Progenitor cell of endocrine pancreas (in vitro differentiated cells): ENCODE measurements around the gene RBM18. TPM values are rescaled to one million over a fixed set of nuclear protein-coding genes. Genes with fewer than 3 reads are reported as not detected.

Experiments used
- DNase-seq: peaks from one replicate; pipeline ENCODE4 v3.0.0; 2021; ENCODE audit warnings: low spot score; ENCODE audit not compliant: unreplicated experiment
- H3K27ac Mint-ChIP-seq: 2 replicates; pipeline ENCODE4 v1.8.0; 2021; ENCODE audit warnings: mild to moderate bottlenecking, moderate library complexity, mixed read lengths
- H3K27me3 Mint-ChIP-seq: 2 replicates; pipeline ENCODE4 v1.8.0; 2021; ENCODE audit warnings: mixed read lengths
- H3K36me3 Mint-ChIP-seq: 2 replicates; pipeline ENCODE4 v1.8.0; 2022; ENCODE audit warnings: mixed read lengths; ENCODE audit not compliant: insufficient read depth
- H3K4me1 Mint-ChIP-seq: 2 replicates; pipeline ENCODE4 v1.8.0; 2021; ENCODE audit warnings: low read depth, mixed read lengths
- H3K4me3 Mint-ChIP-seq: 2 replicates; pipeline ENCODE4 v1.8.0; 2021; ENCODE audit warnings: low read depth, mild to moderate bottlenecking, moderate library complexity, mixed read lengths
- H3K9me3 Mint-ChIP-seq: 2 replicates; pipeline ENCODE4 v1.8.0; 2021; ENCODE audit warnings: low read depth, mixed read lengths
- CTCF ChIP-seq: fragments of 200-600 bp; sonication (generic); IDR thresholded peaks from one replicate; pipeline ENCODE4 v1.5.0; 2021; ENCODE audit warnings: antibody characterized with exemption, mild to moderate bottlenecking; ENCODE audit not compliant: unreplicated experiment
- total RNA-seq: library from RNA; stranded (reverse); gene quantifications from 2 replicates; pipeline ENCODE4 v1.2.1, GENCODE V29; 2021

RBM18 gene
- total RNA-seq, 1 donor from 2014 or later, result 23.6 TPM

GRCh38 chr9:122190597-122191381 is 73.9 kb downstream of the RBM18 start:
- H3K27me3 Mint-ChIP-seq, result peaks cover 32% of the 10 kb centered on the region
- no peaks in the 10 kb centered on the region for H3K9me3 Mint-ChIP-seq
- no peaks in the 10 kb centered on the region for H3K36me3 Mint-ChIP-seq
- DNase-seq, result no peak
- no peak overlapping the region for H3K4me3 Mint-ChIP-seq
- peaks cover 2% of the 10 kb centered on the region for H3K4me1 Mint-ChIP-seq
- TF ChIP-seq CTCF, result no peak
- no peak overlapping the region for H3K27ac Mint-ChIP-seq

GRCh38 chr9:122188369-122188768 is 76.3 kb downstream of the RBM18 start:
- DNase-seq, result no peak
- H3K27ac Mint-ChIP-seq, result no peak overlapping the region
- peaks cover 2% of the 10 kb centered on the region for H3K4me1 Mint-ChIP-seq
- H3K27me3 Mint-ChIP-seq, result peaks cover 25% of the 10 kb centered on the region
- TF ChIP-seq CTCF, result no peak
- H3K9me3 Mint-ChIP-seq, result no peaks in the 10 kb centered on the region
- H3K36me3 Mint-ChIP-seq, result no peaks in the 10 kb centered on the region
- no peak overlapping the region for H3K4me3 Mint-ChIP-seq

Other genes starting within 250 kb of the RBM18 start
- gene TTLL11, start 171.5 kb downstream of the RBM18 start, total RNA-seq, result 5.3 and 5.5 TPM in 2 replicates
- 43.1 and 44.6 TPM in 2 replicates for gene NDUFA8, start 105.1 kb downstream of the RBM18 start, total RNA-seq
- 0.57 and 1.9 TPM in 2 replicates for gene MORN5, start 104.9 kb downstream of the RBM18 start, total RNA-seq
- 1.6 and 3.1 TPM in 2 replicates for gene LHX6, start 35.9 kb downstream of the RBM18 start, total RNA-seq
- gene MRRF, start within 50 bp of the RBM18 start, total RNA-seq, result 34.3 and 40.4 TPM in 2 replicates
- gene PTGS1, start 106.2 kb upstream of the RBM18 start, total RNA-seq, result 0.07 and 0.22 TPM in 2 replicates
- gene OR1J1, start 213.1 kb upstream of the RBM18 start, total RNA-seq, result not detected in 2 replicates
- gene OR1J2, start 246.0 kb upstream of the RBM18 start, total RNA-seq, result not detected in 2 replicates